Choroid plexus epithelial cell (primary cell): ENCODE data around the gene SVOPL.
A peak's percentile ranks its signal among the peaks of the same experiment; 100 is the strongest.

Source experiments
- DNase-seq: peaks from one replicate; pipeline ENCODE4 v3.0.0-alpha.2; 2010; ENCODE audit warnings: low read depth
- H3K4me3 ChIP-seq: 2 replicates; pipeline ENCODE4 v1.5.1; 2011; ENCODE audit warnings: low read depth, mild to moderate bottlenecking, control low read depth, low read length, moderate library complexity
- CTCF ChIP-seq: conservative IDR thresholded peaks from 2 replicates; pipeline ENCODE4 v1.5.1; 2011; ENCODE audit warnings: low read depth, mild to moderate bottlenecking, control low read depth, inconsistent platforms, low read length, moderate library complexity

The SVOPL gene

GRCh38 chr7:138579136-138579535 is 122.0 kb downstream of the SVOPL start:
- no peak overlapping the region for H3K4me3 ChIP-seq
- DNase-seq = no peak
- TF ChIP-seq CTCF = no peak

- peak; percentile 22 for DNase-seq
- H3K4me3 ChIP-seq = no peak overlapping the region
- no peak for TF ChIP-seq CTCF
These were observed 125.2 kb downstream of the SVOPL start for GRCh38 chr7:138575897-138576428.

GRCh38 chr7:138573741-138574140 is 127.4 kb downstream of the SVOPL start:
- no peak overlapping the region for H3K4me3 ChIP-seq
- TF ChIP-seq CTCF = no peak
- DNase-seq = no peak

DNA sequence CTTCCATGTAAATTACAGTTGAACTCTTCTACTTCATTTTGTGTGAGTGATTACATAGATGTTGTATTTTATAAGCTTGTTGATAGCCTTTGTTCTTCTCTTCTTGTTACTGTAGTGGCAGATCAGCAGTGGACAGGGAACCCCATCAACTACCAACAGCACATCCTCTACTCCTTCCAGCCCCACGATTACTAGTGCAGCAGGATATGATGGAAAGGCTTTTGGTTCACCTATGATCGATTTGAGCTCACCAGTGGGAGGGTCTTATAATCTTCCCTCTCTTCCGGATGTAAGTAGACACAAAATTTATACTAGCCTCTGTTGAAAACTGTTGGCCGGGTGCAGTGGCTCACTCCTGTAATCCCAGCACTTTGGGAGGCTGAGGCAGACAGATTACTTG is 130.4 kb downstream of the SVOPL start:
- no peak for TF ChIP-seq CTCF
- DNase-seq = no peak
- no peak overlapping the region for H3K4me3 ChIP-seq

DNA sequence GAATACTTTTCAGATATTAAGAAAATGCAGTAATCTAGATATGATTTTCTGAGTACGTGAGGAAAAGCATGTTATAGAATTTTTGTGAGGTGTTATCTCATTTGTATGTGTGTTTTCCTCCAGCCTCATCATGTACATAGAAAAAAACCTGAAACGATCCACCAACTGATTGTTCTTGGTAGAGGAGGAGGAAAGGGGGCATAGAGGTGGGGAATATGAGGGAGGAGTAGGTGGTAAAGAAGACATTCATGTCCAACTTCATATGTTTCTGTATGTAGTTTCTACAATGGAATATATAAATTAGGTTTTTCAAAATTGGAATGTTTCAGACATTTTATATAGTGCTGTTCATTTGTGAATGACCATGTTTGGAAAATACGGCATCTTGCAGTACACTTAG is 131.7 kb downstream of the SVOPL start:
- DNase-seq = no peak
- no peak overlapping the region for H3K4me3 ChIP-seq
- no peak for TF ChIP-seq CTCF

- no peak for DNase-seq
- TF ChIP-seq CTCF = no peak
- H3K4me3 ChIP-seq = no peak overlapping the region
These were observed 132.5 kb downstream of the SVOPL start for GRCh38 chr7:138568655-138569054.

DNA sequence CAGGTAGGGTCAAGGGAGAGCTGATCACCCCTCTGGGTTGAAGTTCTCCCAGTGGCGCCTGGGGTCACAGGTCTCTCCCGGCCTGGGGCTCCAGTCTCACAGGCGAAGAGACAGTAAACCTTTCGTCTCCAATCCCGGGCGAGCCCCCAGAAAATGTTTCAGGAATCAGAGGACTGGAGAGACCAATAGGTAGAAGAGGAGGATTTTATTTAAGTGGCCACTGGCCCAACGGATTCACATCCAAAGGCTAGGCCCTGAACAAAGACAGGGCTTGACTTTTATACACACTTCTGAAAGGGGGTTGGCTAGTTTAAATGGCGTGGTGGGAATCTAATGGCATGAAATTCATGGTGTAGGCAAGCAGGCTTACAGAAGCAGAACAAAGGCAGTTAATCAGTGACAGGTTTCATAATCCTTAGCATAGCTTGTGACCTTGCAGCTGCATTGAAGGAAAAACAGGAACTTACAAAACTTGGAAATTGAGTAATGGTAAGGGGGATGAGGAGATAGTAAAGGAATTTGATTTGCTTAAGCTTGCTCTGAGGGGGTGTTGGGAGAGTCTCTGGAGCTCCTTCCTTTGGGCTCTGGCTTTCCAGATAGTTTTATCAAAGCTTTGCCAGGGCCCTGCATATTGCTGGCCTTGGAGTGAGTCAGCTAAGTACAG is 135.6 kb downstream of the SVOPL start:
- TF ChIP-seq CTCF = no peak
- H3K4me3 ChIP-seq = no peak overlapping the region
- peak; percentile 77 for DNase-seq
